NCI-H1092 treated with DMSO at 0.1 percent for 48 hours (cell line): ENCODE data around the gene DNAJB4.
"Not testable (repeated sequence)": the region's sequence is repeated elsewhere in the genome, so short reads cannot be mapped to it uniquely, and the experiment has no call there.

Source experiments
- DNase-seq: peaks from one replicate; lab custom pipeline; 2025; lab: John Stamatoyannopoulos, UW

Gene DNAJB4

GRCh38 chr1:78004719-78005447 lies at the start of gene DNAJB4:
DNAJB4 (plus strand) TSS chr1:78004939; CDS start chr1:78005111, 172 bp downstream.
- no peak for DNase-seq

GRCh38 chr1:77955709-77956108 lies 49.0 kb upstream of the DNAJB4 start:
- DNase-seq: no peak

DNA sequence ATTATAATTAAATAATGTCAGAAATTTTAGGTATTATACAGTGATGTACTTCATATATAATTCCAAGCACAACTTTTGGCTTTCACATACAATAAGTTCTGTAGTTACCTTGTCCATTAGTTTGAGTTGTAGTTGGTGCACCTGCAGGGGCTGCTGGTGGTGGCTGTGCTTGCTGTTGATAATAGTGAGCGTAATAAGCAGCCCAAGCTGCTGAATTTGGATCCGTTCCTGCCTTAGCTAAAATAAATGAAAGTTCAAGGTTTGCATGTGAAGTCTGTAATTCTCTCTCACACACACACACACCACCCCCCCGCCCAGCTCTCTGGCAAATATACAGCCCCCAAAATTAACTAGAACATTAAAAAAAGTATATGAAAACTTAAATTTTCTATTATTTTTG lies 48.3 kb upstream of the DNAJB4 start:
- DNase-seq: no peak

GRCh38 chr1:77958391-77958790 lies 46.3 kb upstream of the DNAJB4 start:
- no peak for DNase-seq

- DNase-seq: no peak
These were observed 45.9 kb upstream of the DNAJB4 start for GRCh38 chr1:77958850-77959249.

DNA sequence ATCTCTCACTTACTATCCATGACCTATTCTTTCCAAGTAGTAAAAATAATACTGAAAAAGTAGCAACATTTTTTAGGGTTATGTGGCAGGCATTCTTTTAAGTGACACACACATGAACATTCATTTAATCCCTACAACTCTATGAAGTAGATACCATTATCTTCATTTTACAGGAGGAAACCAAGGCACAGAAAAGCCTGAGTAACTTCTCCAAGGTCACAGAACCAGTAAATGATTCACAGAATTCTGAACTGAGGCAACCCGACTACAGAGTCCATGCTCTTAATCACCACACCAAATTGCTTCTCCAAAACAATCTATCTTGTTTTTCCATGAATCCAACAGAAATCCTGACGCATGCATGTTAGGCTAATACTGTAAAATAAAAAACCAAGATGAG lies 43.3 kb upstream of the DNAJB4 start:
- DNase-seq: no peak

- DNase-seq: no peak
These were observed 38.4 kb upstream of the DNAJB4 start for GRCh38 chr1:77966291-77966690.

DNA sequence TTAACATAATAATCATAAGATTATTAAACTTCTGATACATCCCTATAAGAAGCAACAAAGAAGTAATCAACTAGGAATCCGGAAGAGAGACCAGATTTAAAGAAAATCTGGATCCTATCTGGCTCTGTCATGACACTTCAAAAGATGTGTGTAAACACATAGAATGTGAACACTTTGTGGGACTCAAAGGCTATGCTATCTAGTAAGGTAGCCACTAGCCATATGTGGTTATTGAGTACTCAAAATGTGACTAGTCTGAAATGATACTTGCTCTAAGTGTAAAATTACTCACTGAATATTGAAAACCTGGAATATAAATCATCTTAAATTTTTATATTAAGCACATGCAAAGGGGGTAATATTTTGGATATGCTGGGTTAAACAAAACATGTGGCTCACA lies 34.5 kb upstream of the DNAJB4 start:
- DNase-seq: no peak

GRCh38 chr1:77972080-77972479 lies 32.7 kb upstream of the DNAJB4 start:
- no peak for DNase-seq

GRCh38 chr1:77975386-77975785 lies 29.4 kb upstream of the DNAJB4 start:
- DNase-seq: no peak

DNA sequence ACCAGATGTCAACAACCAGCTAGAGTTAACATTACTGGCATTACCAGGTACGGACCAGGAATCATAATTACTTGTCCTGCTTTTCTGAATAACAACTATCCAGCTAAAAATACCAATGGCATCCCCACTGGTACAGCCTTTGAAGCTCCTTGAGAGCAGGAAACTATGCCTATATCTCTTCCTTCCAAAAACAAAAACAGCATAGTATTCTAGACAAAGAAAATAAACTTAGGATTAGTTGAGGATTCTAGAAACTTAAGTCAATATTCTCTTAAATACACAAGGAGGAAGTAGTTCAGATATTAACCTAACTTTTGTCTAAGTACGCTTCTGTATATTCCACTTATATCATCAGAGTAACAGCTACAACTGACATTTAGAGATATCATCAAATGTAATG lies 28.8 kb upstream of the DNAJB4 start:
- DNase-seq: no peak

- no peak for DNase-seq
These were observed 28.2 kb upstream of the DNAJB4 start for GRCh38 chr1:77976433-77977076.

DNA sequence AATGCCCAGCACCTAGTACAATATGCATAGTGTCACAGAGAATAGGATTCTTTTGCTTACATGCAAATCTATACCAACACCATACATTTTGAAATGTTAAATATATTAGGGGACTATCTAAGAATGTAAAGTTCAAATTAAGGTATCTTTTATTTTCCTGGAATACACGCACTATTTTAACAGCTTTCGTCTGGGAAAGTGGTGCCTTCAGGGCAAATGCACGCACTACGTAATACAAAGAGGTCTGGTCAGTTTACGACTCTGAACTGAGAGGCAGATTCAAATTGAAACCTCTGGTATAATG lies 26.8 kb upstream of the DNAJB4 start:
- DNase-seq: no peak

DNA sequence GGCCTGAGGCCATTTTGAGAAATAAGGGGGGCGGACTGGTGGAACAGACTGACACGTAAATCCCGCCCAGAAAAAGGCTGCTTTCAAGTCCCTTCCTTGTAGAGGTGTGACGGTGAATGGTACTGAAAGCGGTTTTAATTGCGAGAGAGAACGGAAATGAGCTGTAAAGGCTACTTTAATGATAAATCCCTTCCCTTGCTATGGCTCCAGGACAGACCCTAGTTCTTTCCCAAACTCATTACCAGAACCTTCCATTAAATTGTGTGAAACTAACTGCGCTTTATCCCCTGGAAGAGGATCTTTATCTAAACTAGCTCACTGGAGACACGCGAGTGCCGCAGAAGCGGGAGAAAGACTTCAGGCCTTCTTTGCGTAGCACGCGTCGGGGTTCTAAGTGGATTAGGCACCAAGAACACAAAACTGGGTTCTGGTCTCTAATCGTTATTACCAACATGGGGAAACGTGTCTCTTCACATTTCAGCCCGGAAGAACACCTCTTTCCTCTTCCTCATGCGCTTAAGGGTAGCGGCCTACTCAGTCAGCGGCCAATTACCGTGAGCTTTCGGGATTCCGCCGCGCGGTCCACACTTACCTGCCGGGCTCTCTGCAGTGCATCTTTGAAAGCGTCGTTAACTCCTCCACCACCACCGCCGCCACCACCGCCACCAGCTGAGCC lies 26.3 kb upstream of the DNAJB4 start:
- peak; percentile 76 for DNase-seq

DNA sequence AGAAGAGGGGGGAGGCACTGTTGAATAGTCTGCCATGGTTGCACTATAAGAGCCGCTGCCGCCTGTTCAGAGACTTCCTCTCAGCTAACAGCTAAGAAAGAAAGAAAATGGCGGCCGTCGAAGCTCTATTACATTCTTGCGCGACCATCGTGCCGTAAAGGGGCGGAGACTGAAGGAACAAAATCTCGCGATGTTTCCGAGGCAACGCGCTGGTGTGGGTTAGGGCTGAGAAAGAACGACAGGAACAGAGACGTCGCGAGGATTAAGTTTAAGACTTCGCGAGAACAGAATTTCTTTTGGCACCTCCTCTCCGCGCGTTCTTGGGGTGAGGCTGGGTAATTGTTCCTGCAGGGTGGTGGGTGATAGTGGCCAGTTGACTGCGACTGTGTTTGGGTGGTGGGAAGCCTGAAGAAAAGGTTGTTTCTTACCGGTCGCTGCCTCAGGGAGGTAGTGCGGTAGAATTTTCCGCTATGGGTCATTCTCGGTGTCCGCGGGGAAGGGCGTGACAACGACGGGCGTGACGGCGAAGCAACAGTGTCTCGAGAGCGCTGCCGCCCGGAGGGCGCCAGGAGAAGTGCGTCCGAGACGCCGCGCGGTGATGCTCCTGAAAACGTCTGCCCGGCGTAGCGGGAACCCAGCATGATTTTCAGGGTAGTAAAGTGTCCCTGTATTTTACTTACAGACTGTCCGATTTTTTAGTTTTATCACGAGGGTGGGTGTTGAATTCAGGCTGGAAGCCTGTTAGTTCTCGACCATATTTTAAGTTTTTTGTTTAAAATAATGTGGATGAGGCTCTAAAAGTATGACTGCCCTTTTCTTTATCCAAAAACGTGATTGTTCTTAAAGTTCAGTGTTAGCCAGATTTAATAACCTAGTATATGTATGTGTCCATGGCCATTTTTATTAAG lies 25.5 kb upstream of the DNAJB4 start, which contains the start of gene FUBP1:
Gene FUBP1 (minus strand): TSS at position 104 of the 908 bp plus-strand sequence. CDS start 68 bp downstream, at position 36.
- peak; percentile 99 for DNase-seq

DNA sequence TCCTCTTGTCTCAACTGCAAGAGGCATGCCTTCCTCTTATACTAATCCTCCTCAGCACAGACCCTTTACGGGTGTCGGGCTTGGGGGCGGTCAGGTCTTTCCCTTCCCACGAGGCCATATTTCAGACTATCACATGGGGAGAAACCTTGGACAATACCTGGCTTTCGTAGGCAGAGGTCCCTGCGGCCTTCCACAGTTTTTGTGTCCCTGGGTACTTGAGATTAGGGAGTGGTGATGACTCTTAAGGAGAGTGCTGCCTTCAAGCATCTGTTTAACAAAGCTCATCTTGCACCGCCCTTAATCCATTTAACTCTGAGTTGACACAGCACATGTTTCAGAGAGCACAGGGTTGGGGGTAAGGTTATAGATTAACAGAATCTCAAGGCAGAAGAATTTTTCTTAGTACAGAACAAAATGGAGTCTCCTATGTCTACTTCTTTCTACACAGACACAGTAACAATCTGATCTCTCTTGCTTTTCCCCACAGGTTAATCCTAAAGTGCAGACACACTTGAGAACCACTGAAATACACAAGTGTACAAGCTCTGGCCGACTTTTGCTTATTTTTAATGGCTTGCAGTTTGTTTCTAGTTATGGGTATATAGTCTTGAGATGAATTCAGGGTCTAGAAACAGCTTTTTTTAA lies 21.3 kb upstream of the DNAJB4 start:
- DNase-seq: not testable (repeated sequence)

GRCh38 chr1:77983997-77984355 lies 20.8 kb upstream of the DNAJB4 start:
- no peak for DNase-seq

- DNase-seq: no peak
These were observed 20.1 kb upstream of the DNAJB4 start for GRCh38 chr1:77984629-77985028.

- DNase-seq: no peak
These were observed 17.9 kb upstream of the DNAJB4 start for GRCh38 chr1:77986810-77987209.

- no peak for DNase-seq
These were observed 16.8 kb upstream of the DNAJB4 start for GRCh38 chr1:77987919-77988318.

DNA sequence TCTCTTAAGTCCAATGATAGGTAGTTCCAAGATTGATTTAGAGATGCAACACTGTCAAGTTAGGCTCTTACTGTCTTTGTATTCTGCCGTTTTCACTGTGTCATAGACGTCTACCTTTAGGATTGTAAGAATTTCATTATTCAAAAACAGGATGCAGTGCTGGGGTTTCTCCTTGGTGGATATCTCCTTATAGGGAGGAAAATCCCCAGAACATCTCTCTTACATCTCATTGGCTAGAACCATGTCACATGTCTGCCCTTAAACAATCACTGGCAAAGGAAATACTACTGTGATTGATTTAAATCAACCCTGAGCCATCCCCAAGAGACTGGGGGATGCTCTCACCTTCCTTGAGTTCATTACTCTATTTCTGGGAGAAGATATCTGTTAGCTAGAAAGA lies 15.0 kb upstream of the DNAJB4 start:
- no peak for DNase-seq
